GM12875 (cell line): ENCODE data around the gene RAB3A.

ENCODE experiments used
- H3K4me3 ChIP-seq: one replicate; pipeline ENCODE4 v1.5.1; 2011; ENCODE audit warnings: low read depth, low read length, control low read depth
- CTCF ChIP-seq: IDR thresholded peaks from 2 replicates; pipeline ENCODE4 v1.5.1; 2011; ENCODE audit warnings: low read depth, mild to moderate bottlenecking, control low read depth, inconsistent platforms, low read length, moderate library complexity, borderline replicate concordance; ENCODE audit not compliant: insufficient read depth

Gene RAB3A

GRCh38 chr19:18197941-18198340 lies 5.9 kb downstream of the RAB3A start:
- no peak overlapping the region for H3K4me3 ChIP-seq
- TF ChIP-seq CTCF = no peak

GRCh38 chr19:18197306-18197705 lies 6.5 kb downstream of the RAB3A start:
- no peak overlapping the region for H3K4me3 ChIP-seq
- no peak for TF ChIP-seq CTCF

GRCh38 chr19:18196511-18196845 lies 7.4 kb downstream of the RAB3A start:
- H3K4me3 ChIP-seq = no peak overlapping the region
- TF ChIP-seq CTCF = no peak

- no peak for TF ChIP-seq CTCF
- H3K4me3 ChIP-seq = peak overlapping the region; percentile 64
Observed at GRCh38 chr19:18194554-18195238, 9.1 kb downstream of the RAB3A start.

GRCh38 chr19:18194181-18194530 lies 9.7 kb downstream of the RAB3A start:
- TF ChIP-seq CTCF = no peak
- H3K4me3 ChIP-seq = peak overlapping the region; percentile 64

- no peak for TF ChIP-seq CTCF
- H3K4me3 ChIP-seq = peak overlapping the region; percentile 64
Observed at GRCh38 chr19:18193388-18194180, 10.3 kb downstream of the RAB3A start.
